Esophagus muscularis mucosa (tissue), 4 donors: ENCODE measurements around the gene FXYD7.

Experiments
- EP300 ChIP-seq: sonication (generic); formaldehyde crosslinking; IDR thresholded peaks from one replicate; pipeline ENCODE4 v1.6.1; 2017; ENCODE audit warnings: antibody characterized with exemption
- POLR2A ChIP-seq: fragments of 450-650 bp; IDR thresholded peaks from one replicate; pipeline ENCODE4 v1.6.1; 2017; ENCODE audit warnings: antibody characterized with exemption, moderate library complexity, mild to moderate bottlenecking, low read depth
- POLR2AphosphoS5 ChIP-seq, 2 donors: sonication (generic); formaldehyde crosslinking; IDR thresholded peaks; one replicate each; pipeline ENCODE4 v1.6.1; 2017; ENCODE audit warnings: antibody characterized with exemption in 2 of 2
- TF ChIP-seq, protein P1 (sequence below), 3 experiments: fragments of 200-600 bp in 2 of 3; fragments of 450-650 bp in 1 of 3; sonication (generic) in 2 of 3; IDR thresholded peaks; one replicate each; pipeline ENCODE4 v1.5.1; 2017 to 2019; ENCODE audit warnings: antibody characterized with exemption in 3 of 3, mild to moderate bottlenecking in 2 of 3, moderate library complexity in 1 of 3

DNA sequence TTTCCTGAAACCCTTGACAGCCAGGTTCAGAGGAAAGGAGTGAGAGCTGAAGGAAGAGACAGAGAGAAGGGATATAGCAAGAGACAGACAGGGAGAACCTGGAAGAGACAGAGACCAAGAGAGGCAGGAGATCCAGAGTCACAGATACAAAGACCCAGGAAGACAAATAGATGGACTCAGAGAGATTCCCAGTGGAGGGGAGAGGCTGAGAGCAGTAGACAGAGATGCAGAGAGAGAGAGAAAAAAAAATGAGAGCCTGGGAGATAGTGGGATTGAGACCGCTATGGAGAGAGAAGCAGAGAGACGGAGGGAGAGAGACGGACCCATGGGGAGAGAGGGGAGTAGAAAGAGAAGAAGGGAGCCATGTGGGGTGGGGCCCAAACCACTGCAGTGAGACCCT lies 763 bp downstream of the FXYD7 start:
- TF ChIP-seq POLR2AphosphoS5 (IDR thresholded peaks at IDR 0.05) (no peak), EP300 (no peak), POLR2A (no peak)
- TF ChIP-seq, protein P1, sequence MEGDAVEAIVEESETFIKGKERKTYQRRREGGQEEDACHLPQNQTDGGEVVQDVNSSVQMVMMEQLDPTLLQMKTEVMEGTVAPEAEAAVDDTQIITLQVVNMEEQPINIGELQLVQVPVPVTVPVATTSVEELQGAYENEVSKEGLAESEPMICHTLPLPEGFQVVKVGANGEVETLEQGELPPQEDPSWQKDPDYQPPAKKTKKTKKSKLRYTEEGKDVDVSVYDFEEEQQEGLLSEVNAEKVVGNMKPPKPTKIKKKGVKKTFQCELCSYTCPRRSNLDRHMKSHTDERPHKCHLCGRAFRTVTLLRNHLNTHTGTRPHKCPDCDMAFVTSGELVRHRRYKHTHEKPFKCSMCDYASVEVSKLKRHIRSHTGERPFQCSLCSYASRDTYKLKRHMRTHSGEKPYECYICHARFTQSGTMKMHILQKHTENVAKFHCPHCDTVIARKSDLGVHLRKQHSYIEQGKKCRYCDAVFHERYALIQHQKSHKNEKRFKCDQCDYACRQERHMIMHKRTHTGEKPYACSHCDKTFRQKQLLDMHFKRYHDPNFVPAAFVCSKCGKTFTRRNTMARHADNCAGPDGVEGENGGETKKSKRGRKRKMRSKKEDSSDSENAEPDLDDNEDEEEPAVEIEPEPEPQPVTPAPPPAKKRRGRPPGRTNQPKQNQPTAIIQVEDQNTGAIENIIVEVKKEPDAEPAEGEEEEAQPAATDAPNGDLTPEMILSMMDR (IDR thresholded peaks at IDR 0.05) = no peak
